Tibial nerve (tissue), 4 donors: Measurements from ENCODE around the gene KRTAP1-3.

Experiments used
- CTCF ChIP-seq, 5 experiments: fragments of 200-600 bp in 3 of 5; fragments of 450-650 bp in 2 of 5; sonication (generic) in 3 of 5; IDR thresholded peaks; one replicate each; pipeline ENCODE4 v1.5.1; 2016 to 2019; ENCODE audit warnings: antibody characterized with exemption in 5 of 5, mild to moderate bottlenecking in 3 of 5, moderate library complexity in 2 of 5
- EP300 ChIP-seq, 2 donors: sonication (generic); formaldehyde crosslinking; IDR thresholded peaks; one replicate each; pipeline ENCODE4 v1.6.1; 2017; ENCODE audit warnings: antibody characterized with exemption in 2 of 2, mild to moderate bottlenecking in 1 of 2
- POLR2A ChIP-seq, 2 donors: fragments of 450-650 bp; IDR thresholded peaks; one replicate each; pipeline ENCODE4 v1.6.1; 2017; ENCODE audit warnings: antibody characterized with exemption in 2 of 2, mild to moderate bottlenecking in 2 of 2, moderate library complexity in 2 of 2

GRCh38 chr17:41071606-41072360, 37.1 kb upstream of the KRTAP1-3 start:
- TF ChIP-seq CTCF (IDR thresholded peaks at IDR 0.05) (no peak), EP300 (IDR thresholded peaks at IDR 0.05) (no peak), POLR2A (IDR thresholded peaks at IDR 0.05) (no peak)
